GM21526 (cell line): ENCODE data around the gene PRKCB.
A peak's percentile ranks its signal among the peaks of the same experiment; 100 is the strongest.
"Not testable (repeated sequence)": the region's sequence is repeated elsewhere in the genome, so short reads cannot be mapped to it uniquely, and the experiment has no call there.

ENCODE experiments used
- ATAC-seq: cut with Tn5 transposase; IDR thresholded peaks from one replicate; pipeline ENCODE4 v1.9.1; 2021; ENCODE audit warnings: moderate library complexity; ENCODE audit not compliant: unreplicated experiment, low FRiP score

PRKCB gene

GRCh38 chr16:23931199-23931598, 95.4 kb downstream of the PRKCB start:
- ATAC-seq = no peak

- not testable (repeated sequence) for ATAC-seq
Observed at GRCh38 chr16:23933650-23934049, 97.9 kb downstream of the PRKCB start.

- no peak for ATAC-seq
Observed at GRCh38 chr16:23934610-23935236, 98.9 kb downstream of the PRKCB start.

- no peak for ATAC-seq
Observed at GRCh38 chr16:23940111-23940510, 104.3 kb downstream of the PRKCB start.

GRCh38 chr16:23941025-23941424, 105.2 kb downstream of the PRKCB start:
- ATAC-seq = no peak

- no peak for ATAC-seq
Observed at GRCh38 chr16:23941963-23942564, 106.3 kb downstream of the PRKCB start.

- no peak for ATAC-seq
Observed at GRCh38 chr16:23943604-23944003, 107.8 kb downstream of the PRKCB start.

- ATAC-seq = no peak
Observed at GRCh38 chr16:23944381-23944780, 108.6 kb downstream of the PRKCB start.

- no peak for ATAC-seq
Observed at GRCh38 chr16:23945243-23945642, 109.5 kb downstream of the PRKCB start.

GRCh38 chr16:23947838-23948237, 112.1 kb downstream of the PRKCB start:
- ATAC-seq = no peak

GRCh38 chr16:23948949-23949411, 113.2 kb downstream of the PRKCB start:
- no peak for ATAC-seq

GRCh38 chr16:23949630-23950290, 114.0 kb downstream of the PRKCB start:
- peak; percentile 51 for ATAC-seq

GRCh38 chr16:23950291-23950894, 114.6 kb downstream of the PRKCB start:
- ATAC-seq = no peak

- ATAC-seq = no peak
Observed at GRCh38 chr16:23950898-23951297, 115.1 kb downstream of the PRKCB start.

- ATAC-seq = no peak
Observed at GRCh38 chr16:23952128-23952970, 116.6 kb downstream of the PRKCB start.

- ATAC-seq = no peak
Observed at GRCh38 chr16:23952971-23953300, 117.2 kb downstream of the PRKCB start.

- no peak for ATAC-seq
Observed at GRCh38 chr16:23953476-23953875, 117.7 kb downstream of the PRKCB start.

GRCh38 chr16:23955088-23955487, 119.3 kb downstream of the PRKCB start:
- no peak for ATAC-seq

GRCh38 chr16:23957287-23957686, 121.5 kb downstream of the PRKCB start:
- ATAC-seq = no peak

- ATAC-seq = peak; percentile 45
Observed at GRCh38 chr16:23959072-23959751, 123.4 kb downstream of the PRKCB start.
